ENCODE data around the gene ERN2. TPM values are rescaled to one million over a fixed set of nuclear protein-coding genes. Genes with fewer than 3 reads are reported as not detected.

Gene ERN2
- total and polyA plus RNA-seq, 2 of the 13 experiments (the other 11 are each of a cell fraction or from before 2014, with no cell fraction given) = 2.2 to 3.5 TPM

DNA sequence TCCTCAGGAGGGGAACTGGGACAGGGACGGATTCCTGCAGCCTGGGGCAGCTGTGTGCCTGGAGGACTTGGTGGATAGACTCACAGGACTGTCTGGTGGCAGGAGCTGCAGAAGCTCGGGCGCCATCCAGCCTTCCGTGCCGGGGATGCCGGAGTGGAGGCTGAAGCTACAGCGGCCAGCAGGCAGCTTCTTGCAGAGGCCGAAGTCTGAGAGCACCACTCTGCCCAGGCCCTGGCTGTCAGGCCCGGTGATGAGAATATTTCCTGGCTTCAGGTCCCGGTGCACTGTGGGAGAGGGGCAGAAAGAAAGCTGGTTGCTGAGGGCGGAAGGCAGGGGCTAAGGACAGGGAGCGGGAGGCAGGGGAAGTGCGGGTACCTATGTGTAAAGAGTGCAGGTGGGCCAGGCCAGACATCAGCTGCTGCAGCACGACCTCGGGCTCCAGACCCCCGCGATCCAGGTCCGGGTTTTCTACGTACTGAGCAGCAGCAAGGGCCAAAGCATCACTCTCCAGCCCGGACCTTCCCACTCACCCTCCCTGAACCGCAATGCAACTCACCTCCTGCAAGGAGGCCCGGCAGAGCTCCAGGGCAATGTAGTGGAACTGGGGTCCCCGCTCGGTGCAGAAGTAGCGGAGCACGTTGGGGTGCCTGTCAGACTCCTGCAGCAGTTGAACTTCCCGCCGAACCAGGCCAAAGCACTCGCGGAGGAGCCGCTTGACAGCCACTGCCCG lies 18.2 kb downstream of the ERN2 start (continued):
- TF ChIP-seq, protein P1, sequence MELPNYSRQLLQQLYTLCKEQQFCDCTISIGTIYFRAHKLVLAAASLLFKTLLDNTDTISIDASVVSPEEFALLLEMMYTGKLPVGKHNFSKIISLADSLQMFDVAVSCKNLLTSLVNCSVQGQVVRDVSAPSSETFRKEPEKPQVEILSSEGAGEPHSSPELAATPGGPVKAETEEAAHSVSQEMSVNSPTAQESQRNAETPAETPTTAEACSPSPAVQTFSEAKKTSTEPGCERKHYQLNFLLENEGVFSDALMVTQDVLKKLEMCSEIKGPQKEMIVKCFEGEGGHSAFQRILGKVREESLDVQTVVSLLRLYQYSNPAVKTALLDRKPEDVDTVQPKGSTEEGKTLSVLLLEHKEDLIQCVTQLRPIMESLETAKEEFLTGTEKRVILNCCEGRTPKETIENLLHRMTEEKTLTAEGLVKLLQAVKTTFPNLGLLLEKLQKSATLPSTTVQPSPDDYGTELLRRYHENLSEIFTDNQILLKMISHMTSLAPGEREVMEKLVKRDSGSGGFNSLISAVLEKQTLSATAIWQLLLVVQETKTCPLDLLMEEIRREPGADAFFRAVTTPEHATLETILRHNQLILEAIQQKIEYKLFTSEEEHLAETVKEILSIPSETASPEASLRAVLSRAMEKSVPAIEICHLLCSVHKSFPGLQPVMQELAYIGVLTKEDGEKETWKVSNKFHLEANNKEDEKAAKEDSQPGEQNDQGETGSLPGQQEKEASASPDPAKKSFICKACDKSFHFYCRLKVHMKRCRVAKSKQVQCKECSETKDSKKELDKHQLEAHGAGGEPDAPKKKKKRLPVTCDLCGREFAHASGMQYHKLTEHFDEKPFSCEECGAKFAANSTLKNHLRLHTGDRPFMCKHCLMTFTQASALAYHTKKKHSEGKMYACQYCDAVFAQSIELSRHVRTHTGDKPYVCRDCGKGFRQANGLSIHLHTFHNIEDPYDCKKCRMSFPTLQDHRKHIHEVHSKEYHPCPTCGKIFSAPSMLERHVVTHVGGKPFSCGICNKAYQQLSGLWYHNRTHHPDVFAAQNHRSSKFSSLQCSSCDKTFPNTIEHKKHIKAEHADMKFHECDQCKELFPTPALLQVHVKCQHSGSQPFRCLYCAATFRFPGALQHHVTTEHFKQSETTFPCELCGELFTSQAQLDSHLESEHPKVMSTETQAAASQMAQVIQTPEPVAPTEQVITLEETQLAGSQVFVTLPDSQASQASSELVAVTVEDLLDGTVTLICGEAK (IDR thresholded peaks at IDR 0.05) = no peak
- TF ChIP-seq, protein P1 (CRISPR knock-in tag; IDR thresholded peaks at IDR 0.05) = no peak
- TF ChIP-seq, protein P2, sequence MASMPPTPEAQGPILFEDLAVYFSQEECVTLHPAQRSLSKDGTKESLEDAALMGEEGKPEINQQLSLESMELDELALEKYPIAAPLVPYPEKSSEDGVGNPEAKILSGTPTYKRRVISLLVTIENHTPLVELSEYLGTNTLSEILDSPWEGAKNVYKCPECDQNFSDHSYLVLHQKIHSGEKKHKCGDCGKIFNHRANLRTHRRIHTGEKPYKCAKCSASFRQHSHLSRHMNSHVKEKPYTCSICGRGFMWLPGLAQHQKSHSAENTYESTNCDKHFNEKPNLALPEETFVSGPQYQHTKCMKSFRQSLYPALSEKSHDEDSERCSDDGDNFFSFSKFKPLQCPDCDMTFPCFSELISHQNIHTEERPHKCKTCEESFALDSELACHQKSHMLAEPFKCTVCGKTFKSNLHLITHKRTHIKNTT (CRISPR knock-in tag; IDR thresholded peaks at IDR 0.05) = no peak
- TF ChIP-seq ESRRA (CRISPR knock-in tag; IDR thresholded peaks at IDR 0.05; ENCODE audit: low read depth) = peak; percentile 62
- TF ChIP-seq ZMAT3 (CRISPR knock-in tag; conservative IDR thresholded peaks at IDR 0.05) = no peak
- no peak for TF ChIP-seq ZNF629 (CRISPR knock-in tag; conservative IDR thresholded peaks at IDR 0.05)
- no peak for TF ChIP-seq RBM39 (IDR thresholded peaks at IDR 0.05; ENCODE audit: low read depth, low read length, poor library complexity, severe bottlenecking)
- no peak for TF ChIP-seq SMAD3 (CRISPR knock-in tag; IDR thresholded peaks at IDR 0.05)
- no peak for TF ChIP-seq MBD4 (IDR thresholded peaks at IDR 0.05; ENCODE audit: borderline replicate concordance, low read length)
- TF ChIP-seq ZBTB20 (CRISPR knock-in tag; IDR thresholded peaks at IDR 0.05; ENCODE audit: borderline replicate concordance, low read depth) = no peak
- TF ChIP-seq, protein P3, sequence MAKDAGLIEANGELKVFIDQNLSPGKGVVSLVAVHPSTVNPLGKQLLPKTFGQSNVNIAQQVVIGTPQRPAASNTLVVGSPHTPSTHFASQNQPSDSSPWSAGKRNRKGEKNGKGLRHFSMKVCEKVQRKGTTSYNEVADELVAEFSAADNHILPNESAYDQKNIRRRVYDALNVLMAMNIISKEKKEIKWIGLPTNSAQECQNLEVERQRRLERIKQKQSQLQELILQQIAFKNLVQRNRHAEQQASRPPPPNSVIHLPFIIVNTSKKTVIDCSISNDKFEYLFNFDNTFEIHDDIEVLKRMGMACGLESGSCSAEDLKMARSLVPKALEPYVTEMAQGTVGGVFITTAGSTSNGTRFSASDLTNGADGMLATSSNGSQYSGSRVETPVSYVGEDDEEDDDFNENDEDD (CRISPR knock-in tag; IDR thresholded peaks at IDR 0.05; ENCODE audit: borderline replicate concordance) = peak; percentile 29; the same call in 1 of the 2 replicates
- TF ChIP-seq, protein P4, sequence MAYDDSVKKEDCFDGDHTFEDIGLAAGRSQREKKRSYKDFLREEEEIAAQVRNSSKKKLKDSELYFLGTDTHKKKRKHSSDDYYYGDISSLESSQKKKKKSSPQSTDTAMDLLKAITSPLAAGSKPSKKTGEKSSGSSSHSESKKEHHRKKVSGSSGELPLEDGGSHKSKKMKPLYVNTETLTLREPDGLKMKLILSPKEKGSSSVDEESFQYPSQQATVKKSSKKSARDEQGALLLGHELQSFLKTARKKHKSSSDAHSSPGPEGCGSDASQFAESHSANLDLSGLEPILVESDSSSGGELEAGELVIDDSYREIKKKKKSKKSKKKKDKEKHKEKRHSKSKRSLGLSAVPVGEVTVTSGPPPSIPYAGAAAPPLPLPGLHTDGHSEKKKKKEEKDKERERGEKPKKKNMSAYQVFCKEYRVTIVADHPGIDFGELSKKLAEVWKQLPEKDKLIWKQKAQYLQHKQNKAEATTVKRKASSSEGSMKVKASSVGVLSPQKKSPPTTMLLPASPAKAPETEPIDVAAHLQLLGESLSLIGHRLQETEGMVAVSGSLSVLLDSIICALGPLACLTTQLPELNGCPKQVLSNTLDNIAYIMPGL (CRISPR knock-in tag; IDR thresholded peaks at IDR 0.05; ENCODE audit: borderline replicate concordance in 1 of 2, low read depth in 1 of 2) = peak in 1 of 2 experiments; percentile 30; a peak in 1 of 4 replicates
- TF ChIP-seq, protein P5, sequence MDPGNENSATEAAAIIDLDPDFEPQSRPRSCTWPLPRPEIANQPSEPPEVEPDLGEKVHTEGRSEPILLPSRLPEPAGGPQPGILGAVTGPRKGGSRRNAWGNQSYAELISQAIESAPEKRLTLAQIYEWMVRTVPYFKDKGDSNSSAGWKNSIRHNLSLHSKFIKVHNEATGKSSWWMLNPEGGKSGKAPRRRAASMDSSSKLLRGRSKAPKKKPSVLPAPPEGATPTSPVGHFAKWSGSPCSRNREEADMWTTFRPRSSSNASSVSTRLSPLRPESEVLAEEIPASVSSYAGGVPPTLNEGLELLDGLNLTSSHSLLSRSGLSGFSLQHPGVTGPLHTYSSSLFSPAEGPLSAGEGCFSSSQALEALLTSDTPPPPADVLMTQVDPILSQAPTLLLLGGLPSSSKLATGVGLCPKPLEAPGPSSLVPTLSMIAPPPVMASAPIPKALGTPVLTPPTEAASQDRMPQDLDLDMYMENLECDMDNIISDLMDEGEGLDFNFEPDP (CRISPR knock-in tag; conservative IDR thresholded peaks at IDR 0.05) = no peak

Measured in HepG2 (cell line).